ENCODE measurements around the gene PSTK. TPM values are rescaled to one million over a fixed set of nuclear protein-coding genes. Genes with fewer than 3 reads are reported as not detected.

The PSTK gene
- total and polyA plus RNA-seq, 2 of the 13 experiments (the other 11 are each of a cell fraction or from before 2014, with no cell fraction given): 8.2 to 9.3 TPM

DNA sequence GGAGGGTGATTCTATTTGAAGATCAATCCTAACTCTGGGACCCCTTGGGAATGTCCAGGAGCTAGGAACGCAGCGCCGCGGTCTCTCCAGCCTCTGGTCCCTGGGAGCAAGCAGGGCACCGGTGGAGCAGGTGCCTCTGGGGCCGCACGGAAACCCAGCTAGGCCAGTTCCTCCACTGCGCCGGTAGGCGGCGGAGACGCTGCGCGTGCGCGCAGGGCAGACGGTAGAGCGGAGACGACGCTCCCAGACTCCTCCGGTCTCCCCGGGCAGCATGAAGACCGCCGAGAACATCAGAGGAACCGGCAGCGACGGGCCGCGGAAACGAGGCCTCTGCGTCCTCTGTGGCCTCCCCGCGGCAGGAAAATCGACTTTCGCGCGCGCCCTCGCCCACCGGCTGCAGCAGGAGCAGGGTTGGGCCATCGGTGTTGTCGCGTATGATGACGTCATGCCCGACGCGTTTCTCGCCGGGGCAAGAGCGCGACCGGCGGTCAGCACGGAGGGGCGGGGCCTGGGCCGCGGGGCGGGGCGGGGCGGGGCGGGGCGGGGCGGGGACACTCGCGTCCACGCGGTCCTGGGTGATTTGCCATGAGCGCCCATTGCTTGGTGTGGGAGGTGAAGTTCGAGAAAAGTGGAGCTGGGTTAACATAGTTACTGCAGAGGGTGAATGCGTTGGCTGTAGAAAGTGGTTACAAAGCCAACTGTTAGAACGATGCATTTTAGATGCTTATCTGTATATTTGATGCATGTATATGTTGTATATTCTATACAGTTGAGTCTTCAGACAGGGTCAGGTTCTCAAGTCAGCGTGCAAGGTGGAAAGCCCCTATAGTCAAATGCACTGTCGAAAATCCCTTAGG is at the start of gene PSTK (continued):
- no peak for TF ChIP-seq IRX3 (CRISPR knock-in tag; IDR thresholded peaks at IDR 0.05; ENCODE audit: borderline replicate concordance, low read depth)
- peak; percentile 67 for TF ChIP-seq YY1 (IDR thresholded peaks at IDR 0.05; ENCODE audit: insufficient read depth, insufficient replicate concordance, low read depth, low read length)
- no peak for TF ChIP-seq RORA (CRISPR knock-in tag; IDR thresholded peaks at IDR 0.05)
- TF ChIP-seq EP300 (IDR thresholded peaks at IDR 0.05; ENCODE audit: low read depth in 2 of 2, low read length in 2 of 2): 0 out of 4 replicates have a peak, but pooled peaks of 1 of the 2 experiments have one; percentile 16
- TF ChIP-seq EP300 (CRISPR knock-in tag; IDR thresholded peaks at IDR 0.05; ENCODE audit: borderline replicate concordance): no peak; the same call in 1 of the 2 replicates
- TF ChIP-seq, protein P1, sequence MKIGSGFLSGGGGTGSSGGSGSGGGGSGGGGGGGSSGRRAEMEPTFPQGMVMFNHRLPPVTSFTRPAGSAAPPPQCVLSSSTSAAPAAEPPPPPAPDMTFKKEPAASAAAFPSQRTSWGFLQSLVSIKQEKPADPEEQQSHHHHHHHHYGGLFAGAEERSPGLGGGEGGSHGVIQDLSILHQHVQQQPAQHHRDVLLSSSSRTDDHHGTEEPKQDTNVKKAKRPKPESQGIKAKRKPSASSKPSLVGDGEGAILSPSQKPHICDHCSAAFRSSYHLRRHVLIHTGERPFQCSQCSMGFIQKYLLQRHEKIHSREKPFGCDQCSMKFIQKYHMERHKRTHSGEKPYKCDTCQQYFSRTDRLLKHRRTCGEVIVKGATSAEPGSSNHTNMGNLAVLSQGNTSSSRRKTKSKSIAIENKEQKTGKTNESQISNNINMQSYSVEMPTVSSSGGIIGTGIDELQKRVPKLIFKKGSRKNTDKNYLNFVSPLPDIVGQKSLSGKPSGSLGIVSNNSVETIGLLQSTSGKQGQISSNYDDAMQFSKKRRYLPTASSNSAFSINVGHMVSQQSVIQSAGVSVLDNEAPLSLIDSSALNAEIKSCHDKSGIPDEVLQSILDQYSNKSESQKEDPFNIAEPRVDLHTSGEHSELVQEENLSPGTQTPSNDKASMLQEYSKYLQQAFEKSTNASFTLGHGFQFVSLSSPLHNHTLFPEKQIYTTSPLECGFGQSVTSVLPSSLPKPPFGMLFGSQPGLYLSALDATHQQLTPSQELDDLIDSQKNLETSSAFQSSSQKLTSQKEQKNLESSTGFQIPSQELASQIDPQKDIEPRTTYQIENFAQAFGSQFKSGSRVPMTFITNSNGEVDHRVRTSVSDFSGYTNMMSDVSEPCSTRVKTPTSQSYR (CRISPR knock-in tag; IDR thresholded peaks at IDR 0.05; ENCODE audit: borderline replicate concordance): no peak
- no peak; the same call in 1 of the 2 replicates for TF ChIP-seq ZNF83 (CRISPR knock-in tag; IDR thresholded peaks at IDR 0.05; ENCODE audit: borderline replicate concordance)
- peak; percentile 41; the same call in 1 of the 2 replicates for TF ChIP-seq HNF4A (CRISPR knock-in tag; IDR thresholded peaks at IDR 0.05)
- peak; percentile 80; the same call in 1 of the 2 replicates for TF ChIP-seq ZC3H13 (CRISPR knock-in tag; IDR thresholded peaks at IDR 0.05)
- TF ChIP-seq, protein P2, sequence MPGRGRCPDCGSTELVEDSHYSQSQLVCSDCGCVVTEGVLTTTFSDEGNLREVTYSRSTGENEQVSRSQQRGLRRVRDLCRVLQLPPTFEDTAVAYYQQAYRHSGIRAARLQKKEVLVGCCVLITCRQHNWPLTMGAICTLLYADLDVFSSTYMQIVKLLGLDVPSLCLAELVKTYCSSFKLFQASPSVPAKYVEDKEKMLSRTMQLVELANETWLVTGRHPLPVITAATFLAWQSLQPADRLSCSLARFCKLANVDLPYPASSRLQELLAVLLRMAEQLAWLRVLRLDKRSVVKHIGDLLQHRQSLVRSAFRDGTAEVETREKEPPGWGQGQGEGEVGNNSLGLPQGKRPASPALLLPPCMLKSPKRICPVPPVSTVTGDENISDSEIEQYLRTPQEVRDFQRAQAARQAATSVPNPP (CRISPR knock-in tag; IDR thresholded peaks at IDR 0.05): no peak
- TF ChIP-seq, protein P3, sequence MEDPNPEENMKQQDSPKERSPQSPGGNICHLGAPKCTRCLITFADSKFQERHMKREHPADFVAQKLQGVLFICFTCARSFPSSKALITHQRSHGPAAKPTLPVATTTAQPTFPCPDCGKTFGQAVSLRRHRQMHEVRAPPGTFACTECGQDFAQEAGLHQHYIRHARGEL (CRISPR knock-in tag; IDR thresholded peaks at IDR 0.05): no peak; the same call in 1 of the 2 replicates
- no peak for TF ChIP-seq MYNN (CRISPR knock-in tag; IDR thresholded peaks at IDR 0.05; ENCODE audit: low read depth)
- TF ChIP-seq, protein P4, sequence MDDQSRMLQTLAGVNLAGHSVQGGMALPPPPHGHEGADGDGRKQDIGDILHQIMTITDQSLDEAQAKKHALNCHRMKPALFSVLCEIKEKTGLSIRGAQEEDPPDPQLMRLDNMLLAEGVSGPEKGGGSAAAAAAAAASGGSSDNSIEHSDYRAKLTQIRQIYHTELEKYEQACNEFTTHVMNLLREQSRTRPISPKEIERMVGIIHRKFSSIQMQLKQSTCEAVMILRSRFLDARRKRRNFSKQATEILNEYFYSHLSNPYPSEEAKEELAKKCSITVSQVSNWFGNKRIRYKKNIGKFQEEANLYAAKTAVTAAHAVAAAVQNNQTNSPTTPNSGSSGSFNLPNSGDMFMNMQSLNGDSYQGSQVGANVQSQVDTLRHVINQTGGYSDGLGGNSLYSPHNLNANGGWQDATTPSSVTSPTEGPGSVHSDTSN (CRISPR knock-in tag; IDR thresholded peaks at IDR 0.05; ENCODE audit: borderline replicate concordance): no peak
- TF ChIP-seq ZNF577 (CRISPR knock-in tag; IDR thresholded peaks at IDR 0.05; ENCODE audit: borderline replicate concordance, low read depth): no peak
- 0 out of 2 replicates have a peak, but pooled peaks have one; percentile 83 for TF ChIP-seq HOXD1 (CRISPR knock-in tag; IDR thresholded peaks at IDR 0.05)
- TF ChIP-seq SIN3B (IDR thresholded peaks at IDR 0.05; ENCODE audit: low read length): peak; percentile 71; the same call in 1 of the 2 replicates
- TF ChIP-seq NR2F1 (CRISPR knock-in tag; IDR thresholded peaks at IDR 0.05): no peak
- TF ChIP-seq, protein P5, sequence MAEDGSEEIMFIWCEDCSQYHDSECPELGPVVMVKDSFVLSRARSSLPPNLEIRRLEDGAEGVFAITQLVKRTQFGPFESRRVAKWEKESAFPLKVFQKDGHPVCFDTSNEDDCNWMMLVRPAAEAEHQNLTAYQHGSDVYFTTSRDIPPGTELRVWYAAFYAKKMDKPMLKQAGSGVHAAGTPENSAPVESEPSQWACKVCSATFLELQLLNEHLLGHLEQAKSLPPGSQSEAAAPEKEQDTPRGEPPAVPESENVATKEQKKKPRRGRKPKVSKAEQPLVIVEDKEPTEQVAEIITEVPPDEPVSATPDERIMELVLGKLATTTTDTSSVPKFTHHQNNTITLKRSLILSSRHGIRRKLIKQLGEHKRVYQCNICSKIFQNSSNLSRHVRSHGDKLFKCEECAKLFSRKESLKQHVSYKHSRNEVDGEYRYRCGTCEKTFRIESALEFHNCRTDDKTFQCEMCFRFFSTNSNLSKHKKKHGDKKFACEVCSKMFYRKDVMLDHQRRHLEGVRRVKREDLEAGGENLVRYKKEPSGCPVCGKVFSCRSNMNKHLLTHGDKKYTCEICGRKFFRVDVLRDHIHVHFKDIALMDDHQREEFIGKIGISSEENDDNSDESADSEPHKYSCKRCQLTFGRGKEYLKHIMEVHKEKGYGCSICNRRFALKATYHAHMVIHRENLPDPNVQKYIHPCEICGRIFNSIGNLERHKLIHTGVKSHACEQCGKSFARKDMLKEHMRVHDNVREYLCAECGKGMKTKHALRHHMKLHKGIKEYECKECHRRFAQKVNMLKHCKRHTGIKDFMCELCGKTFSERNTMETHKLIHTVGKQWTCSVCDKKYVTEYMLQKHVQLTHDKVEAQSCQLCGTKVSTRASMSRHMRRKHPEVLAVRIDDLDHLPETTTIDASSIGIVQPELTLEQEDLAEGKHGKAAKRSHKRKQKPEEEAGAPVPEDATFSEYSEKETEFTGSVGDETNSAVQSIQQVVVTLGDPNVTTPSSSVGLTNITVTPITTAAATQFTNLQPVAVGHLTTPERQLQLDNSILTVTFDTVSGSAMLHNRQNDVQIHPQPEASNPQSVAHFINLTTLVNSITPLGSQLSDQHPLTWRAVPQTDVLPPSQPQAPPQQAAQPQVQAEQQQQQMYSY (CRISPR knock-in tag; IDR thresholded peaks at IDR 0.05): 0 out of 2 replicates have a peak, but pooled peaks have one; percentile 37
